Body of pancreas (tissue), 4 donors: Measurements from ENCODE around the gene FOXL3. TPM values are rescaled to one million over a fixed set of nuclear protein-coding genes. Genes with fewer than 3 reads are reported as not detected.

Source experiments
- ATAC-seq: fragments of 150-250 bp; one replicate; pipeline ENCODE4 v1.9.1; 2016
- DNase-seq, 4 donors: peaks; one replicate each; pipeline ENCODE4 v3.0.0-alpha.2; 2019
- H3K27ac ChIP-seq, 4 donors: fragments of 200-600 bp; sonication (generic); 1 replicate in 3 of 4; 2 replicates in 1 of 4; pipeline versions ENCODE4 v1.5.1 to v1.6.1; 2016 to 2019; ENCODE audit warnings: mild to moderate bottlenecking in 1 of 4, mixed read lengths in 1 of 4, moderate library complexity in 1 of 4
- H3K27me3 ChIP-seq, 2 donors: fragments of 200-600 bp; sonication (generic); one replicate each; pipeline ENCODE4 v1.6.0; 2016; ENCODE audit warnings: mild to moderate bottlenecking in 1 of 2
- H3K36me3 ChIP-seq, 2 donors: fragments of 200-600 bp; sonication (generic); replicated peaks in 1 of 2; 2 replicates each; pipeline ENCODE4 v1.5.1; 2016; ENCODE audit warnings: low read depth in 2 of 2; ENCODE audit not compliant: insufficient read depth in 1 of 2
- H3K4me1 ChIP-seq: fragments of 200-600 bp; sonication (generic); one replicate; pipeline ENCODE4 v1.6.0; 2016
- H3K4me3 ChIP-seq, 2 donors: fragments of 200-600 bp; sonication (generic); 1 replicate in 1 of 2; 2 replicates in 1 of 2; pipeline ENCODE4 v1.5.1; 2016 to 2019
- H3K9me3 ChIP-seq, 3 donors: fragments of 200-600 bp; sonication (generic); 1 replicate in 2 of 3; 2 replicates in 1 of 3; pipeline ENCODE4 v1.5.1; 2016
- CTCF ChIP-seq, 7 experiments: fragments of 450-650 bp in 4 of 7; fragments of 200-600 bp in 3 of 7; sonication (generic) in 3 of 7; IDR thresholded peaks; one replicate each; pipeline ENCODE4 v1.5.1; 2016 to 2019; ENCODE audit warnings: antibody characterized with exemption in 7 of 7
- POLR2A ChIP-seq, 3 donors: fragments of 450-650 bp; IDR thresholded peaks; one replicate each; pipeline ENCODE4 v1.6.1; 2016; ENCODE audit warnings: antibody characterized with exemption in 3 of 3, mild to moderate bottlenecking in 2 of 3
- WGBS, 2 donors: methylation state at CpG; one replicate each; pipeline ENCODE4 v1.1.5; 2017; 5-methylcytosine and 5-hydroxymethylcytosine counted together
- intact Hi-C: fragments of 100-400 bp; cut with DNase I; formaldehyde crosslinking; loops from one replicate; pipeline ENCODE4 v1.15.1; 2023
- total RNA-seq, 2 donors: library from RNA; depleted of rRNA; stranded (reverse); fragments of >200 nt; gene quantifications; one replicate each; pipeline ENCODE4 v1.1.0, GENCODE V29; 2016

Gene FOXL3
- total RNA-seq, 2 donors from 2014 or later = not detected

GRCh38 chr7:304574-305409, 14.8 kb downstream of the FOXL3 start:
- intact Hi-C loops = no loop called here
- Histone ChIP-seq H3K4me3 (no peak overlapping the region), H3K27me3 (no peaks in the 10 kb centered on the region), H3K27ac (no peak overlapping the region), H3K9me3 (no peaks in the 10 kb centered on the region), H3K4me1 (no peaks in the 10 kb centered on the region), H3K36me3 (no peaks in the 10 kb centered on the region)
- TF ChIP-seq POLR2A (IDR thresholded peaks at IDR 0.05) (no peak), CTCF (IDR thresholded peaks at IDR 0.05) (no peak)
- WGBS, 2 donors = 80 to 86% methylated on average over 12 to 15 of the region's 19 CpGs
- ATAC-seq (no peak), DNase-seq (no peak)

GRCh38 chr7:305410-306151, 15.6 kb downstream of the FOXL3 start:
- no peaks in the 10 kb centered on the region for H3K27me3 ChIP-seq
- TF ChIP-seq POLR2A (IDR thresholded peaks at IDR 0.05) (no peak), CTCF (IDR thresholded peaks at IDR 0.05) (no peak)
- WGBS, 2 donors = 79 to 81% methylated on average over 30 to 34 of the region's 35 CpGs
- no peak for ATAC-seq
- intact Hi-C loops = no loop called here
- no peaks in the 10 kb centered on the region for H3K4me1 ChIP-seq
- no peaks in the 10 kb centered on the region for H3K9me3 ChIP-seq
- no peak for DNase-seq
- no peak overlapping the region for H3K4me3 ChIP-seq
- no peaks in the 10 kb centered on the region for H3K36me3 ChIP-seq
- H3K27ac ChIP-seq = no peak overlapping the region

GRCh38 chr7:307970-308369, 18.0 kb downstream of the FOXL3 start:
- Histone ChIP-seq H3K27ac (no peak overlapping the region), H3K4me3 (no peak overlapping the region), H3K4me1 (no peaks in the 10 kb centered on the region), H3K36me3 (no peaks in the 10 kb centered on the region), H3K27me3 (no peaks in the 10 kb centered on the region), H3K9me3 (no peaks in the 10 kb centered on the region)
- intact Hi-C loops = no loop called here
- no peak for TF ChIP-seq CTCF (IDR thresholded peaks at IDR 0.05)
- TF ChIP-seq POLR2A (IDR thresholded peaks at IDR 0.05) = no peak
- ATAC-seq (no peak), DNase-seq (no peak)
- WGBS, 2 donors = 75 to 90% methylated on average over 3 of the region's 3 CpGs

GRCh38 chr7:309586-310228, 19.7 kb downstream of the FOXL3 start:
- no peaks in the 10 kb centered on the region for H3K9me3 ChIP-seq
- TF ChIP-seq CTCF (IDR thresholded peaks at IDR 0.05) = no peak
- no peak for TF ChIP-seq POLR2A (IDR thresholded peaks at IDR 0.05)
- H3K27ac ChIP-seq = no peak overlapping the region
- 87 to 91% methylated on average over 19 of the region's 19 CpGs for WGBS, 2 donors
- no peak for DNase-seq
- intact Hi-C loops = no loop called here
- H3K27me3 ChIP-seq = no peaks in the 10 kb centered on the region
- H3K36me3 ChIP-seq = no peaks in the 10 kb centered on the region
- no peak overlapping the region for H3K4me3 ChIP-seq
- no peaks in the 10 kb centered on the region for H3K4me1 ChIP-seq
- no peak for ATAC-seq
